Suprapubic skin (tissue), 4 donors: ENCODE measurements around the gene POLR2L.

Experiments
- CTCF ChIP-seq, 2 donors: fragments of 200-600 bp in 1 of 2; fragments of 450-650 bp in 1 of 2; sonication (generic) in 1 of 2; IDR thresholded peaks; one replicate each; pipeline ENCODE4 v1.5.1; 2016 to 2019; ENCODE audit warnings: antibody characterized with exemption in 2 of 2, mild to moderate bottlenecking in 1 of 2, moderate library complexity in 1 of 2
- EP300 ChIP-seq: sonication (generic); formaldehyde crosslinking; IDR thresholded peaks from one replicate; pipeline ENCODE4 v1.6.1; 2017; ENCODE audit warnings: antibody characterized with exemption
- POLR2A ChIP-seq, 2 donors: fragments of 450-650 bp; IDR thresholded peaks; one replicate each; pipeline ENCODE4 v1.6.1; 2017; ENCODE audit warnings: antibody characterized with exemption in 2 of 2, mild to moderate bottlenecking in 2 of 2, moderate library complexity in 2 of 2
- POLR2AphosphoS5 ChIP-seq, 3 donors: sonication (generic); formaldehyde crosslinking; IDR thresholded peaks; one replicate each; pipeline ENCODE4 v1.6.1; 2017; ENCODE audit warnings: antibody characterized with exemption in 3 of 3

- no peak for TF ChIP-seq POLR2AphosphoS5 (IDR thresholded peaks at IDR 0.05)
- no peak for TF ChIP-seq CTCF (IDR thresholded peaks at IDR 0.05)
- TF ChIP-seq EP300, result no peak
- TF ChIP-seq POLR2A (IDR thresholded peaks at IDR 0.05), result no peak
Observed at GRCh38 chr11:794766-795633, 47.3 kb downstream of the POLR2L start.
